GM12874 (cell line): ENCODE data around the gene CEP128.

Experiments used
- TF ChIP-seq, protein P1 (sequence below): IDR thresholded peaks from 2 replicates; pipeline ENCODE4 v1.5.1; 2011; ENCODE audit warnings: low read depth, mild to moderate bottlenecking, control low read depth, low read length, moderate library complexity; ENCODE audit not compliant: insufficient read depth

CEP128 gene

DNA sequence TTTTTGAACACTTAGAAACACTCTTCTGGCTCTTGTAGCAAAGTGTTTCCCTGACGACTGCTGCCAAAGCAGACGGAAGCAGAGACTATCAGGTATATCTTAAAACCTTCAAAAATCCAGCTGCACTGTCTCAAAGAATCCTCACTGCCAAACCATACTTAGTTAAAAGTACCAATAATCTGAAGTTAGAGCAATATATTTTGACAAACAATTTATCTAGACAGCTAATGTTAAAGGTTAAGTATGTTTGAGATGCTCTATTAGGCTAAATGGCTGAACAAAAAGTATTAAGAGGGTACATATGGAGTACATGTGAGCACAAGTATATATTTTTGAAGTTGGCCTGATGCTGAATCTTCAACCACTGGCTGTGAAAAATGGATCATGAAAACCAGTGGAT is 398.3 kb downstream of the CEP128 start:
- TF ChIP-seq, protein P1, sequence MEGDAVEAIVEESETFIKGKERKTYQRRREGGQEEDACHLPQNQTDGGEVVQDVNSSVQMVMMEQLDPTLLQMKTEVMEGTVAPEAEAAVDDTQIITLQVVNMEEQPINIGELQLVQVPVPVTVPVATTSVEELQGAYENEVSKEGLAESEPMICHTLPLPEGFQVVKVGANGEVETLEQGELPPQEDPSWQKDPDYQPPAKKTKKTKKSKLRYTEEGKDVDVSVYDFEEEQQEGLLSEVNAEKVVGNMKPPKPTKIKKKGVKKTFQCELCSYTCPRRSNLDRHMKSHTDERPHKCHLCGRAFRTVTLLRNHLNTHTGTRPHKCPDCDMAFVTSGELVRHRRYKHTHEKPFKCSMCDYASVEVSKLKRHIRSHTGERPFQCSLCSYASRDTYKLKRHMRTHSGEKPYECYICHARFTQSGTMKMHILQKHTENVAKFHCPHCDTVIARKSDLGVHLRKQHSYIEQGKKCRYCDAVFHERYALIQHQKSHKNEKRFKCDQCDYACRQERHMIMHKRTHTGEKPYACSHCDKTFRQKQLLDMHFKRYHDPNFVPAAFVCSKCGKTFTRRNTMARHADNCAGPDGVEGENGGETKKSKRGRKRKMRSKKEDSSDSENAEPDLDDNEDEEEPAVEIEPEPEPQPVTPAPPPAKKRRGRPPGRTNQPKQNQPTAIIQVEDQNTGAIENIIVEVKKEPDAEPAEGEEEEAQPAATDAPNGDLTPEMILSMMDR = no peak

DNA sequence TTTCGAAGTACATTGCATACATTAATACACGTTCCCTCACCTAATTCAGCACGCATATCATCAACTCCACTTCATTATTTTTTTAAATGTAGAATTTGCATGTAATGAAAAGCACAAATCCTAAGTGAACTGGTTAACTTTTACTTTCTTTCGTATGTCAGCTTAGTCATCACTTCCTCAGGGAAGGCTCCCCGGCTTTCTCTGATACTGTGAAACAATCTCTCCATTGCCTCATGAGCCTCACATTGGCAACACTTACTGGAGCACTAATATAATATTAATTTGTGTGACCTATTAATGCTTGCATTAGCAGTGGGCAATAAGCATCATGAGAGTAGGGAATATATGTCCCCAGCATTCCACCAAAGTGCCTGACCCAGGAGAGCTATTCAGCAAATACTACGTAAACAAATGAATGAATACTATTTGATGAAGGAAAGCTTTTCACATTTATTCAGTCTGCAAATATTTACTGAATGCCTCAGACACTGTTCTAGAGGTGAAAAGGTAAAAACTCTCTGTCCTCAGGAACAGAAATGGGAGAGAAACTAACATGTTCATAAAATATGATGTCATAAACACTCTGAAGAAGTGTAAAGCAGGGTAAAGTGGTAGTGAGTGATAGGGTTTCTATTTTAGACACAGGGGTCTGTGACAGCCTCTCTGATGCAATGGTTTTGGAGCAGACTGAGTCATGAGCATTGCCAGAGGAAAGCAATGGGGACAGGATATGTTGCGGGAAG is 402.7 kb downstream of the CEP128 start:
- TF ChIP-seq, protein P1 = no peak

DNA sequence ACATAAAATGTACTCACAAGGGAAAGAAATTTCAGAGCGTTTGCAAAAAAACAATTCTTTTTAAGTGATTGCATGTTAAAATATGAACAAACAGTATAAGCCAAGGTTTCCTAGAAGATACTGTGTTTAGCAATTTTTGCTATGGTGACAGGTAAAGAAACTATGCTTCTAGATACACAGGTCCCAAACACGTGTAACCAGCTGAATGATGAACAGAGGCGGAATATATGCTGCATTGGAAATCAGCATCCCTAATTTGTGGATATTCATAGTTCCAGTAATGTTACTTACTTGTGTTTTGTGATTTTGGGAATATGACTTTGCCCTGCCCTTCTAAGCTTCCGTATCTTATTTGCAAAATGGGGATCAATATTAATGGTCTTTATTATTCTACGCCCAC is 403.9 kb downstream of the CEP128 start:
- TF ChIP-seq, protein P1 = no peak

DNA sequence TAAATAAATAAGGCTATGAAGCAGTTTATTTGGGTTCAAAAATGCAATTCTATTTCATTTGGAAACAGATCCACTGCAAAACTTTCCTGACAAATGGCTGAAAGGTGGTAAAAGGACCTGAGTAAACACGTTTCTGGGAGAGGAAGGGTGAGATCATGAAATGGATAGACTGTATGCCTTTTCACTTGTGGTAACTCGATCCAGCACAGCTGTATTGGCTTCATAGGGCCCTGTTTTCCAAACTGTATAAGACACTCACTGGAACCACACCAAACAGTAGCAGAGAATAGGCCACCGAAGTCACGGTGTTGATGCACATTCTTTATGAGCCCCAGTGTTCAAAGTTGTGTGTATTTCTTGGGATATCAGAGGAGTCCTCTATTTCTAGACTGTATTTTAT is 405.1 kb downstream of the CEP128 start:
- TF ChIP-seq, protein P1 = no peak

DNA sequence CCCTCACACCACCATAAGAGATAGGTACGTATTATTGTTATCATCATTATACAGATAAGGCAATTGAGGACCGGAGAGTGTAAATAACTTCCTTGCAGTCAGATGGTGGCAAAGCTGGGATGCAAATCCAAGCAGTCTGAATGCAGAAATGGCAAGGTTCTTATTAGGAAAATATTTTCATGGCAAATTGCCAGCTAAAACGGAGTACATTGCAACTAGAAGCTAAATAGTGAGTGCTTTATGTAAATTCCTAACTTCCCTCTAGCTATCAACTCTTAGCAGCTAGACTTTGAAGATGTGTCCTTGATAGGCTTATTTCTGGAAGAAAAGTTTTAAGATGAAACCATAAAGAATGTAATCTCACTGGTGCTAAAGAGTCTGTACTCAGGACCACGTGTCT is 406.4 kb downstream of the CEP128 start:
- TF ChIP-seq, protein P1 = no peak

DNA sequence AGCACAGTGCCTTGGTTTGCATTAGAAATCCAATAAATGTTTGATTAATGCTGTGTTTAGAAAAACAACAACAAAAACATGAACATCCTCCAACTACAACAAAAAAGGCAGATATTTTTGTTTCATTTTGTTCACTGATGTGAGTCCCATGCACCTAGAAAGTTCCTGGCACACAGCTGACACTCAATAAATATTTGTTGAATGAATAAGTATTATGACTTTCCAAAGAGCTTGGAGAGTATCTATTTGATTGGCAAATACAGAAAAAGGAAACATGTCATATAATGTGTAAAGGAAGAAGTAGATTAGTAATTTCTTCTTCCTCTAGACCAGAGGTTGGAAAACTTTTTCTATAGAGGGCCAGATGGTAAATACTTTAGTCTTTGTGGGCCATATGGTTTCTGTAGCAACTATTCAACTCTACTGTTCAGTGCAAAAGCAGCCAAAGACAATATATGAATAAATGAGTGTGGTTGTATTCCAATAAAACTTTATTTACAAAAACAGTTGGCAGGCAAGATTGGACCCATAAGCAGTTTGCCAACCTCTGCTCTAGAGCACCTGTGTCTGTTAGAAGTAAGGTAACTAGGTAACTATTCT is 417.9 kb downstream of the CEP128 start:
- TF ChIP-seq, protein P1 = no peak

DNA sequence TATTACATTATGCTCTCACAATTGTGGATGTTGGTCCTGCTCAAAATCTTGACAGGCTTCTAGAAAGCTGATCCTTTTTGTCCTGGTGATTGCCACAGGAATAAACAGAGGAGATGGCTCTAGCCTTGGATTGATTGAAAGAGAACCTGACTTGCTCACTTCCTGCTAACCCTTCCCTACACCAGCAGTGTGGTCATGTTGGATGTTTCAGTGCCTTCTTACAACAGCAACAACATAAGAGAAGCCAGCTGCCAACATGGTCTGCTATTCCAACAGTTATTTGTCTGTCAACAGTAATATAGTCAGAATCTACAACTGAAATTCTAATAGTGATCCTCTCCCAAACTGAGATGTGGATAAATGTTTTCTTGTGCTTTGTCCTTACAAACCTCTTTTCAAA is 418.6 kb downstream of the CEP128 start:
- TF ChIP-seq, protein P1 = no peak
